BE2C (cell line): ENCODE data around the gene HPCAL1.

Source experiments
- DNase-seq: peaks from one replicate; pipeline ENCODE4 v3.0.0-alpha.2; 2020
- H3K27me3 ChIP-seq: fragments of 250-450 bp; sonication (Bioruptor Pico); 2 replicates; pipeline ENCODE4 v1.5.1; 2020; ENCODE audit warnings: mild to moderate bottlenecking
- H3K36me3 ChIP-seq: fragments of 250-450 bp; sonication (Bioruptor Pico); 2 replicates; pipeline ENCODE4 v1.5.1; 2020; ENCODE audit warnings: mild to moderate bottlenecking
- H3K4me1 ChIP-seq: fragments of 250-450 bp; sonication (Bioruptor Pico); 2 replicates; pipeline ENCODE4 v1.5.1; 2020
- H3K4me3 ChIP-seq: 2 replicates; pipeline ENCODE4 v1.5.1; 2011; ENCODE audit warnings: low read depth, low read length
- H3K9me3 ChIP-seq: fragments of 250-450 bp; sonication (Bioruptor Pico); 2 replicates; pipeline ENCODE4 v1.5.1; 2020
- TF ChIP-seq, protein P1 (sequence below): IDR thresholded peaks from 2 replicates; pipeline ENCODE4 v1.5.1; 2012; ENCODE audit warnings: mild to moderate bottlenecking, low read depth, low read length

HPCAL1 gene

DNA sequence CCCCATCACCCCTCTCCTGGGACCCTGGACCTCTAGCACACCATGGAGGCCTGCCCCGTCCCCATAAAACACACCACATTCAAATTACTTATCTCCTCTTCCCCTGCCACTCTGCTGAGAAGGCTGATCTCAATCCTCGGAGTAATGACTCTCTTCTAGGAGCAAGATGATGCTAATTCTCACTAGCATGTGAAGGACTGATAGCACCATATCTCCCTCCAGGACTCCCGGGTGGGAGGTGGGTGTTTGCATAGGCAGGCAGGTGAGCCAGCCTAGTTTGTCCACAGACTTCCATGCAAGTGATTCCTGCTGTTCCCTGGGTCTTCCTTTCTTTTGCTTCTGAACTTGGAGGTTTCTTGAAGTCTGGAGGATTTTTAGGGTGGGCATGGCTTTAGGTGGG is 40.5 kb downstream of the HPCAL1 start:
- Histone ChIP-seq H3K9me3 (no peaks in the 10 kb centered on the region), H3K27me3 (no peaks in the 10 kb centered on the region), H3K4me1 (peaks cover 28% of the 10 kb centered on the region), H3K36me3 (no peaks in the 10 kb centered on the region), H3K4me3 (no peak overlapping the region)
- DNase-seq, result no peak
- TF ChIP-seq, protein P1, sequence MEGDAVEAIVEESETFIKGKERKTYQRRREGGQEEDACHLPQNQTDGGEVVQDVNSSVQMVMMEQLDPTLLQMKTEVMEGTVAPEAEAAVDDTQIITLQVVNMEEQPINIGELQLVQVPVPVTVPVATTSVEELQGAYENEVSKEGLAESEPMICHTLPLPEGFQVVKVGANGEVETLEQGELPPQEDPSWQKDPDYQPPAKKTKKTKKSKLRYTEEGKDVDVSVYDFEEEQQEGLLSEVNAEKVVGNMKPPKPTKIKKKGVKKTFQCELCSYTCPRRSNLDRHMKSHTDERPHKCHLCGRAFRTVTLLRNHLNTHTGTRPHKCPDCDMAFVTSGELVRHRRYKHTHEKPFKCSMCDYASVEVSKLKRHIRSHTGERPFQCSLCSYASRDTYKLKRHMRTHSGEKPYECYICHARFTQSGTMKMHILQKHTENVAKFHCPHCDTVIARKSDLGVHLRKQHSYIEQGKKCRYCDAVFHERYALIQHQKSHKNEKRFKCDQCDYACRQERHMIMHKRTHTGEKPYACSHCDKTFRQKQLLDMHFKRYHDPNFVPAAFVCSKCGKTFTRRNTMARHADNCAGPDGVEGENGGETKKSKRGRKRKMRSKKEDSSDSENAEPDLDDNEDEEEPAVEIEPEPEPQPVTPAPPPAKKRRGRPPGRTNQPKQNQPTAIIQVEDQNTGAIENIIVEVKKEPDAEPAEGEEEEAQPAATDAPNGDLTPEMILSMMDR, result no peak

DNA sequence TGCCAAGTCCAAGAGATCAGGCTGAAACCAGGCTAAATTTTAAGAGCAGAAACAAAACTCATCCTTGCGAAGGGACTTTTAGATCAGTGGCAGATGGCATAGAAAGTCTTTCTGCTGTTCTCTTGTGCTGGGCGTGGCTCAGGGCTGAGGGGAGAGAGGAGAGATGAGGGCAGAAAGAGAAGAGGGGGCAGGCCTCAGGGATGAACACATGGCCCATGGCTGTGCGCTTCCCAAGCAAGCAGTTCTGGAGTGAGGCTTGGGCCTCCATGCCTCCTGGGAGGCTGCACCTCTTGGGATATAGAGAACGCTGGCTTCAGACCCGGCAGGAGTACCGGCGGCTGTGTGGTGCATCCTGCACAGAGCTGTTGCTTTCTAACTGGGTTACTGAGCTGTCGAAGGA is 41.0 kb downstream of the HPCAL1 start:
- no peak overlapping the region; the same call in 1 of the 2 replicates for H3K4me3 ChIP-seq
- H3K9me3 ChIP-seq, result no peaks in the 10 kb centered on the region
- no peaks in the 10 kb centered on the region for H3K27me3 ChIP-seq
- TF ChIP-seq, protein P1, result no peak
- no peak for DNase-seq
- H3K4me1 ChIP-seq, result peaks cover 28% of the 10 kb centered on the region
- no peaks in the 10 kb centered on the region for H3K36me3 ChIP-seq

DNA sequence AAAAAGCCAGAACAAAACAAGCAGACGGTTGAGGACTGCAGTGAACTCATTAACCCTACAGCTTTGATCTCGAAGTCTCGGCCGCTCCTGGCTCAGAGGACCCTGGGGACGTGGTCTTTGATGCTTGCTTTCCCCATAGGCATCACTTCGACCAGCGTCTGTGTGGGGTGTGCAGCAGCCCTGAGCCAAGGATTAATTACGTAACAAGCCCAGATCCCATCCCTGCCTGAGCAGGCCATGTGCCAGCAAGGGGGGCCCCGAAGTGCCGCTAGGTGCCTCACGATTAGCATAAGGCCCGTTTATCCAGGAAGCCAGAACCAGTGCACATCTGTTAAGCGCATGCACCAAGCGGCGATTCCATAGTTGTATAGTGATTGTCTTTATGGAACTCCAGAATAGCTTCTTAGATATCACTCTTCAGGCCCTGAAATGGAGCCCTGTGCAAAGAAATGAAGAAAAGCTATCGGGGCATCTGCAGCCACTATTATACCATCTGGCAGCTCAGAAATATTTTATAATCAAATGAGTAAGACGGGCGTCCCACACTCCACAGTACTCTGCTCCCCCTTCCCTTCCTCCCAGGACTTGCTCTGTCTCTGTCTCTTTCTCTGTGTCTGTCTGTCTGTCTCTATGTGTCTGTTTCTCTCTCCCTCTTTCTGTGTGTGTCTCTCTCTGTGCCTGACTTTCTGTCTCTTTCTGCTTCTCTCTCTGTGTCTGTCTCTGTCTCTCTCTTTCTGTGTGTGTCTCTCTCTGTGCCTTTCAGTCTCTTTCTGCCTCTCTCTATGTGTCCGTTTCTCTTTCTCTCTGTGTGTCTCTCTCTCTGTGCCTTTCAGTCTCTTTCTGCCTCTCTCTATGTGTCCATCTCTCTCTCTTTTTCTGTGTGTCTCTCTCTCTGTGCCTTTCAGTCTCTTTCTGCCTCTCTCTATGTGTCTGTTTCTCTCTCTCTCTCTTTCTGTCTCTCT is 41.7 kb downstream of the HPCAL1 start:
- TF ChIP-seq, protein P1, result peak; percentile 9; the same call in 1 of the 2 replicates
- peak; percentile 88 for DNase-seq
- H3K4me3 ChIP-seq, result peak overlapping the region; percentile 16
- no peaks in the 10 kb centered on the region for H3K36me3 ChIP-seq
- H3K4me1 ChIP-seq, result peaks cover 28% of the 10 kb centered on the region
- no peaks in the 10 kb centered on the region for H3K27me3 ChIP-seq
- H3K9me3 ChIP-seq, result no peaks in the 10 kb centered on the region

DNA sequence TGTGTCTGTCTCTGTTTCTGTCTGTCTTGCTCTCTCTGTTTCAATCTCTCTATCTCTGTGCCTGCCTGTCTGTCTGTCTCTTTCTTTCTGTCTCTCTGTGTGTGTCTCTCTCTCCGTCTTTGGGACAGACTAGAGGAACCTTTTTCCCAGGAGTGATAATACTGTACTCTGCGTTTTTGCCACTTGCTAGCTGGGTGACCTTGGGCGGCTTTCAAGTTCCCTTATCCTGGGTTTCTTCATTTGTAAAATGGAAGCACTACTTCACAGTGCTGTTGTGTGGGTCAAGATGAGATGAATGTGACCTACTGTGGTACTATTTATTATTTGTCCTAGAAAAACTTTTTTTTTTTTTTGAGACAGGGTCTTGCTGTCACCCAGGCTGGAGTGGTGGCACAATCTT is 42.4 kb downstream of the HPCAL1 start:
- Histone ChIP-seq H3K27me3 (no peaks in the 10 kb centered on the region), H3K9me3 (no peaks in the 10 kb centered on the region), H3K36me3 (no peaks in the 10 kb centered on the region), H3K4me3 (no peak overlapping the region), H3K4me1 (peaks cover 31% of the 10 kb centered on the region)
- no peak for DNase-seq
- TF ChIP-seq, protein P1, result no peak

DNA sequence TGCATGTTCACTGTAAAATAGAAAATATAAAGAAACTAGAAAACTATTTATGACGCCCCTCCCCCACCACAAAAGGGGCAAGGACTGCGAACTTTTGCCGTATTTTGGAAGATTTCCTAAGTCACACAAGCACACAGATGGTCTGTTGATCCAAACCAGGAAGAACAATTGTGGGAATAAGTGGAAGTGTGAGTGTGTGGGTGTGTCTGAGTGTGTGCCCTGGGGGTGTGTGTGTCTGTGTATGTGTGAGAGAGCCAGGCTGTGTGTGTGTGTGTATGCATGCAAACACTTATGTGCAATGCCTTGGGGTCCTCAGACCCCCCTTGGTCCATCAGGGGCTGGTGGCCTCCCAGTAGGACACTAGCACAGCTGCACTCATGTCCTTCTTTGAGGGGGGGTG is 43.1 kb downstream of the HPCAL1 start:
- Histone ChIP-seq H3K27me3 (no peaks in the 10 kb centered on the region), H3K4me3 (no peak overlapping the region), H3K9me3 (no peaks in the 10 kb centered on the region), H3K36me3 (no peaks in the 10 kb centered on the region), H3K4me1 (peaks cover 28% of the 10 kb centered on the region)
- DNase-seq, result no peak
- TF ChIP-seq, protein P1, result no peak

DNA sequence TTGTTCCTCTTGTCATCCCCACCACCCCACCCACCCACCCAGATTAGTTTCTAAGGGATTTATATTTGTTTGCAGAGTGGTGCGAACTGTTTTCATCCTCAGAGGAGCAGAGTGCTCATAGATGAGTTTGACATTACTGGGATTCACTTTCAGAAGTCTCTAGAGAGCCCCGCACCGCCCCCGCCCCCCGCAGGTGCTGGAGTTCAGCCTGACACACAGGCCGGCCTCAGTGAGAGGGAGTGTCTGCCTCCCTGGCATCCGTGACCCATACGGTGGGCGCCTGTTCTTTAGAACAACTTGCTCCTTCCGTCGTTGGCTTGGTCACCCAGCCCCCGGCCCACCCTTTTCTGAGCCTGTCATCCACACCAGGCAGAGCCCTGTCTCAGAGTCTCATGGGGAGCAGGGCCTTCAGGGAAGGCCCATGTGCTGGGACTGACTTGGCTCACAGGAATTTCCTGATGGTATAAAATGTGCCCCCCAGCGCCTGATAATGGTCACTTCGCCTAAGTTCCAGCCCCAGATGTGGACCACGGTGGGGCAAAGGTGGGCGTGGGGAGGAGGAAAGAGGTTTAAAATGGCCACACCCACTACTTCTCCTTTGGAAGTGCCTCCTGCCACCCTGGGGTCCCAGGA is 44.3 kb downstream of the HPCAL1 start:
- H3K4me1 ChIP-seq, result peaks cover 30% of the 10 kb centered on the region

More for the DNA sequence above, 44.3 kb downstream of the HPCAL1 start:
- Histone ChIP-seq H3K27me3 (no peaks in the 10 kb centered on the region), H3K9me3 (no peaks in the 10 kb centered on the region), H3K4me3 (no peak overlapping the region), H3K36me3 (no peaks in the 10 kb centered on the region)
- no peak for DNase-seq
- TF ChIP-seq, protein P1, result no peak
